Activated naive CD4-positive, alpha-beta T cell treated with anti-CD3 and anti-CD28 coated beads, Interleukin-2, amount 50 U/mL, for 72 hours (primary cell): ENCODE measurements around the gene ANGEL2. TPM values are rescaled to one million over a fixed set of nuclear protein-coding genes. Genes with fewer than 3 reads are reported as not detected.

ENCODE experiments used
- ATAC-seq, 2 donors: fragments of 150-1000 bp; cut with Tn5 transposase; 2 replicates each; pipeline ENCODE4 v1.10.0; 2021; ENCODE audit warnings: mild to moderate bottlenecking in 2 of 2, moderate library complexity in 2 of 2
- DNase-seq, 2 donors: peaks; one replicate each; pipeline ENCODE4 v3.0.0; 2021 to 2022; ENCODE audit warnings: low spot score in 2 of 2
- H3K27ac Mint-ChIP-seq, 2 donors: one replicate each; pipeline ENCODE4 v1.8.0; 2022; ENCODE audit warnings: mild to moderate bottlenecking in 2 of 2, mixed read lengths in 2 of 2
- H3K36me3 Mint-ChIP-seq, 2 donors: one replicate each; pipeline ENCODE4 v1.8.0; 2022; ENCODE audit warnings: mixed read lengths in 2 of 2
- H3K9me3 Mint-ChIP-seq, 2 donors: one replicate each; pipeline ENCODE4 v1.8.0; 2022; ENCODE audit warnings: mixed read lengths in 2 of 2
- total RNA-seq, 2 donors: library from RNA; stranded (reverse); gene quantifications; one replicate each; pipeline ENCODE4 v1.2.3, GENCODE V29; 2022

Gene ANGEL2
- total RNA-seq, 2 donors from 2014 or later: 47.7 to 53.9 TPM

GRCh38 chr1:212982430-212983152, 33.1 kb downstream of the ANGEL2 start:
- DNase-seq (no peak), ATAC-seq (no peak)
- H3K27ac Mint-ChIP-seq: no peak overlapping the region
- H3K9me3 Mint-ChIP-seq: no peaks in the 10 kb centered on the region
- H3K36me3 Mint-ChIP-seq: no peaks in the 10 kb centered on the region

DNA sequence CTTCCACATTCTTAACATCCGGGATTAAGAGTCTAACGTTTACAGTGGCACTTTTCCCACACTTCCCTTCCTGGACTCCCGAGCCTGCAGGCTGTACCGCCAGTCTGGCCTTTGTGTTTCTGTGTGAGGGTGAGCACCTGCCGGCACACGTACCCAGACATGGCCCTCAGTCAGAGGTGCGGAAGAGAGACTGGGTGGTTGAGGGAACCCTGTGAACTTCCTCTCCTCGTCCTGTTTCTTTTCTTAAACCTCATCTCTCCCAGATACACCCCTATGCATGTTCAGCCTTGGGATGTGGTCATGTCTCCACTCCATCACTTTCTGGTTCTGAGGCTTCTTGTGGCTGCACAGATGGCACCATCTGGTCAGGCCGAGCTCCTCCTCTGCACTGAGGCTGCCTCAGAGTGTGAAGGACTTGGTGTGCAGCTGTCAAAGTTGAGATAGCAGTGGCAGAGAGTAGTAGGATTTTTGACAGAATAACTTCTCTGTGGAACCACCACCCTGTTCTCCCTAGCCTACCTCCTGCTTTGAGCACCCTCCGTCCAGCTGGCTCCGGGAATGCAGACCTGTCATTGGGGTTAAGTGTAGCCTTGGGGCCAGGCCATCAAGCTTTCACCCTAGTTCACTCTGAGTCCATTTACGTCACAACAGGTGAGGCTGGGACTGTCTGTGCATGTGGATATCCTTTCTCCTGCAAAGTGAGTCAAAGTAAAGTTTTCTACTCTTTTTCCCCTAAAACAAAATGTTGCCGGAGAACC, 33.9 kb downstream of the ANGEL2 start:
- H3K27ac Mint-ChIP-seq: no peak overlapping the region
- DNase-seq (no peak), ATAC-seq (peak; percentile 30 to 40)
- H3K36me3 Mint-ChIP-seq: no peaks in the 10 kb centered on the region
- H3K9me3 Mint-ChIP-seq: no peaks in the 10 kb centered on the region

GRCh38 chr1:212981025-212981495, 34.6 kb downstream of the ANGEL2 start:
- H3K36me3 Mint-ChIP-seq: no peaks in the 10 kb centered on the region
- DNase-seq (no peak), ATAC-seq (no peak)
- no peak overlapping the region for H3K27ac Mint-ChIP-seq
- no peaks in the 10 kb centered on the region for H3K9me3 Mint-ChIP-seq

DNA sequence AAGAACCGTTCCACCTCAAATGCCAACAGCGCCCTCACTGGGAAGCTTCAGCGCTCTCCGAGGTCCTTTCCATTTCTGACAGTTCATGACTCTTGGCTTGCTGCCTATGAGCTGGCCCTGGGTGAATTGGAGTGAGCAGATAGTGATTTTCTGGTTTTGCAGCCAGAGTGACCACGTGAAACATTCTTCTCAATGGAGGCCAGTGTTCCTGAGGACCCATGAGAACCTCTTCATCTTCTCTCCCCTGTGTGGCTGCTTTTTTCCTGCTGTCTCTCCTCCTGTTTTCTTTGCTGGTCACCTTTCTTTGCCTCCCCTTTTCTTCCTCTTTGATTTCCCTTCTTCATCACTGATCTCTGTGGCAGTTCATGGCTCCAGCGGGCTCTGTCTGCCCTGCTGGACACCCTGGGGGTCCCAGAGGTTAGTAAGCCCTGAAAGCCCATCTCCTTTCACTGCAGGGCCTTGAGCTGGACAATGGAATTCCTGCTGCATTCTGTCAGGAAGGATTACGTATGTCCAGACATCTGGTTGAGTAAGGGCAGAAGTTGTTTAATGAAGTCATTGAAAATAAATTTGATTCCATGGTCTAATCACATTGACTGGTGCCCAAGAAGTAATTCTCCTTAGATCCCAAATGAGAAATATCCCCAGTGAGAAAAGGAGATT, 35.4 kb downstream of the ANGEL2 start:
- DNase-seq (no peak), ATAC-seq (no peak)
- no peaks in the 10 kb centered on the region for H3K36me3 Mint-ChIP-seq
- H3K9me3 Mint-ChIP-seq: no peaks in the 10 kb centered on the region
- H3K27ac Mint-ChIP-seq: no peak overlapping the region

DNA sequence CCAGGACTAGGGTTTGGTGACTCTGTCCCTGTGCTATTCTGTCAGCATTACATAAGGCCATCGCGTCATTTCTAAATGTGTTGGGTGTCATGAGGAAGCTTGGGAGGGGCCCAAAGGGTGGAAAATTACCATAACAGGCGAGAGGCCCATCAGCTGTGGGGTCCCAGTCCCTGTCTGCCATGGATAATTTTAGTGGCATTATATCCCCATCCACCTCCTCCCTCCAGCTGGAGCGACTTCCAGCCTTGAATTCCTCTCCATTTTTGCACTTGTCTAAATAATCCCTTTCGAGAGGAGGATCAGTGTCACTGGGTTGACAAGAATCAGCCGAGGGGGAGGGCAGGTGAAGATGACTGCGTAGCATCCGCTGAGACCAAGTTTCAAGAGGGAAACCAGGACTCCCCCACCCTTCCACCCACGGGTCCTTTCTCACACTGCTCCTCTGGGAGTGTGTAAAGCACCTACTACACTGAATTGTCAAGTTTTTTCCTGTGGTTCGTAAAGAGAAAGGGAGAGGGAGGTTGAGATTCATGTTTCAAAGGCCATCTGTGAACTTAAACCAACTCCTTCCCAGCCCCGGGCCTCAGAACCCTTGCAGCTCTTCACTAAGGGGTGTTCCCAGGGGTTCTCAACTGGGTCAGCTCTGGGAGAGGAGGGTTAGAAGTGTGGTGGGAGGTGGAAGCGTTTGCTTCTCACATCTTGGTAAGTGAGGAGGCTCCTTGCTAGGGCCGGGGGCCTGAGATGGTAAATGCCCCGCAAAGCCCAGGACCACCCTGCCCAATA, 36.1 kb downstream of the ANGEL2 start:
- ATAC-seq: peak; percentile 58 to 70
- Mint-ChIP-seq H3K36me3 (no peaks in the 10 kb centered on the region), H3K9me3 (no peaks in the 10 kb centered on the region), H3K27ac (no peak overlapping the region)
- DNase-seq: no peak

DNA sequence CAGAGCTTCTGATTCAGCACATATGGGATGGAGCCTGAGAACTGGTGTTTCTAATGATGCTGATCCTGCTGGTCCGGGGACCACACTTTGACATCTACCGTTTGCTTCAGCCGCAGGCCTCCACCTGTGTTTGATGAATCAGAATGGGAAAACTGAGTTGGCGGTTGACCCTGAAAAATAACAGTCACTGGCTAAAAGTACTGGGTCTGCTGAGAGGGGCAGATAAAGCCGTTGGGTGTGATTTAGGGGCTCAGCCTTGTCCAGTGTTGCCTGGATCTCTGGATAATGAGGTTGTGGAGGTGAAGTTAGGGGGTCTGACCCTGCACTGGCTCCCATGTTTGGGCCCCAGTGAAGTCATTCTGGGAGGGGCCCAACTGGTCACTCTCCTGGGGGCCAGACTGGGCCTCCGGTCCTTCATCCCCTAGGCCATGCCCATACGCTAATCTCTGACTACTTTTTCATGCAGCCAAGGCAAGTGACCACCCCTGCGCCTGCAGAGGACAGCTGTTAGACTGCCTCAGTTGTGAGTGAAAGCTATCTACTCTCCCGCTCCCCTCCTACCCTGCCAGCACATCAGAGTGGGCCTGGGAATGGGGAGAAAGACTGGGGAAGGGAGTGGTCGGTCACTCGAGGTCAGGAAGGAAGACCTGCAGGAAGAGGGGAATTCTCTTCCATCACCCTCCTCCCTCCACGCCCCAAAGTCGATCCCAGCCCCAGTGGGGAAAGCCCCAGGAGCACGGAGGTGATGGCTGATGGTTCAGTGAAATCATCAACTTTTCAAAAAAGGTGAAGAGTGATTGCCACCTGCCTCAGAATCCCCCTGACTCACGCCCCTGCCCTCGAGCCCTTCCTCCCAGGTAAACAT, 37.7 kb downstream of the ANGEL2 start:
- DNase-seq (no peak), ATAC-seq (no peak)
- Mint-ChIP-seq H3K9me3 (no peaks in the 10 kb centered on the region), H3K27ac (peak overlapping the region in 1 of 2 donors; percentile 14), H3K36me3 (no peaks in the 10 kb centered on the region)

DNA sequence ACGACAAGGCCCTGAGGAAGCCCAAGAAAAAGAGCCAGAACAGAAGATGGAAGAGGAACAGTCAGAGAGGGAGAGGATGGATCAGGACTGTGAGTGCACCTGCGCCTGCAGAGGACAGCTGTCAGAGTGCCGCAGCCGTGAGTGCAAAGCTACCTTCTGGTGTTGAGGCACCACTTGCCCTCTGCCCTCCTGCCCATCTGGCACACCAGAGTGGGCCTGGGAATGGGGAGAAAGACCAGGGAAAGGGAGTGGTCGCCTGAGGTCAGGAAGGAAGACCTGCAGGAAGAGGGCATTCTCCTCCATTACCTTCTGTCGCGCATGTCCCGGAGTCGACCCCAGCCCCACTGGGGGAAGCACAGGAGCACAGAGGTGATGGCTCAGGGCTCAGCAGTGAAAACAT, 39.1 kb downstream of the ANGEL2 start:
- DNase-seq: no peak
- no peak for ATAC-seq
- no peak overlapping the region for H3K27ac Mint-ChIP-seq
- H3K9me3 Mint-ChIP-seq: no peaks in the 10 kb centered on the region
- no peaks in the 10 kb centered on the region for H3K36me3 Mint-ChIP-seq

DNA sequence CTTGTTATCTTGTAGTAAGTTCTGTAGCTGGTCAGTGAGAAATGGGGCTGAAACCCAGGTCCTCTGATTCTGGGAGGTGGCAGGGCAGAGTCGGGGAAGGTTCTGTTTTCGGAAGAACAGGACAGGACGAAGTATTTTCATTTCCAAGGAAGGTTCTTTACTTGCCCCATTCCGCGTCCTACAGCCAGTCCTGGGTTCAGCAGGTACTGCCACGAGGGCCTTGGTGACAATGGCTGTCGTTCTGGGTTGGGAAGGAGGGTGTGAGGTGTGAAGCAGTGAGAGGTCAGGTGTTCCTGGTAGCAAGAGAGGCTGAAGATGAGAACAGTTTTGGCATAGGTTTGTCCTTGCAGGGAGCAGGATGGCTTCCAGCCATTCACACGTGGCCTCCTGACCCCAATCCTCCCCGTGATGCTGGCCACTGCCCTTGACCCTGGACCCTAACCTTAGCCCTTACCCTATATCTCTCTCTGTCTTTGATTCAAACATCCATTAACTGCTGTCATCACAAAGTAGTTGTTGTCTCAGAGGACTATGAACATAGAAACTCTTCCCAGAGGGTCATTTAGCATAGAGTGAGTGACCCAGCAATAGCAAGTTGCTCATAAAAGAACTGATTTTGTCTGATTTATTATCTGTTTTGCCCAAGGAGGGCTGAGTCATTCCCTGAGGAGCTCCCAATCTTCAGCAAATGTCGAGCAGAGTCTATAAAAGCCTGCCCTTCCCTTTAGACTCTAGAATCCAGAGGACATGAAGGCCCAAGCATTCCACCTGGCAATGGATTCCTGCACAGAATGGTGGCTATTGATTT, 40.4 kb downstream of the ANGEL2 start:
- Mint-ChIP-seq H3K9me3 (no peaks in the 10 kb centered on the region), H3K27ac (no peak overlapping the region), H3K36me3 (no peaks in the 10 kb centered on the region)
- no peak for ATAC-seq
- no peak for DNase-seq

DNA sequence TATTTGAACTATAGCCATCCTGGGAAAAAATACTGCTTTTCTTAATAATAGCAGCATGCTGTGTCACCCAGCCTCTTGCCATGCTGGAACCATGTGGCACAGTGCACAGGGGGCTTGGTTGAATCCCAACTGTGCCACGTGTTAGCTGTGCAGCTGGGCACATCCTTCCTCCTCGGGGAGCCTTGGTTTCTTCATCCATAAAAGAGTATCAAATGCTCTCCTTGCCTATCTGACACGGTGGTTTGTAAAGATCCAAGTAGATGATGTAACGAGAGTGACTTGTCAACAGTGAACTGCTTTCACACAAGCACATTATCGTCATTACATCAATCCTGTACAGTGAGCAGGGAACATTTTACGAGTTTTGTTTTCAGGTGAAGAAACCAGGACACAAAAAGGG, 41.0 kb downstream of the ANGEL2 start:
- no peak for DNase-seq
- ATAC-seq: no peak
- Mint-ChIP-seq H3K27ac (no peak overlapping the region), H3K36me3 (no peaks in the 10 kb centered on the region), H3K9me3 (no peaks in the 10 kb centered on the region)

- H3K9me3 Mint-ChIP-seq: no peaks in the 10 kb centered on the region
- ATAC-seq (no peak), DNase-seq (no peak)
- H3K27ac Mint-ChIP-seq: no peak overlapping the region
- H3K36me3 Mint-ChIP-seq: no peaks in the 10 kb centered on the region
Observed at GRCh38 chr1:212973899-212974298, 41.8 kb downstream of the ANGEL2 start.

DNA sequence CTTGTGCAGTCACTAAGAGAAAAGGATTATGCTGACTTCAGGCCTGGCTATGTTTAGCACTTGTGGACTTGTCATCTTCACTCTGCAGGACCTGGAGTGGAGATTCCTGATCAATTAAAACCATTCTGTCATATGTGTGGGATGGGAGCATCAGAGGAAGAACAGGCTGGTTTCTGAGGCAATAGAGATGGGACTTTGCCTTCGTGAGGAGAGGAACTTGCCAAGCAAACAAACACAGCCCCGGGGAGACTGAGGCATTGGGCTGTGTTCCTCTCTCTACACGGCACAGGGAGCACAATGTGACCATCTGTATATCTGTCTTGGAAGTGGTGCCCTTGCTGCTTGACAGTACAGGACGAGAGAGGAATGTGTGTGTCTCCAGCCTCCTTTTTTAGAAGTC, 42.2 kb downstream of the ANGEL2 start:
- Mint-ChIP-seq H3K27ac (no peak overlapping the region), H3K36me3 (no peaks in the 10 kb centered on the region), H3K9me3 (no peaks in the 10 kb centered on the region)
- ATAC-seq (no peak), DNase-seq (no peak)

- ATAC-seq: no peak
- DNase-seq: no peak
- no peaks in the 10 kb centered on the region for H3K9me3 Mint-ChIP-seq
- no peaks in the 10 kb centered on the region for H3K36me3 Mint-ChIP-seq
- H3K27ac Mint-ChIP-seq: no peak overlapping the region
Observed at GRCh38 chr1:212971312-212971711, 44.4 kb downstream of the ANGEL2 start.

DNA sequence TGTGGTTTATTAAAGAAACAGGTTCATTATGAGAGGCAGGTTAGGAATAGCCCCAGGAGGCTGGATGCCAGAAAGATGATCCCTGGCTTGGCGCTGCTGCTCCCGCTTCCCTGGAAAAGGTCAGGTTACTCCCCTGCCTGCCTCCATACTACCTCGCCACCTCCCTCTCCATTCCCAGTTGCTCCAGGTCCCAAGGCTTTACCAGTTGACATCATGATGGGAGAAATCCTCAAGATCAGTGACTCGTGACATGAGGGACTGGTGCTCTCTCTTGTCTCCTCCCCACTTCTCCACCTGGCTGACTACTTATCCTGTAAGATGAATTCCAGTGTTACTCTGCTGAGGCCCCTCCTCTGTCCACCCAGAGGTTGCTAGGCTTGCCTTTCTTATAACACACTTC, 45.6 kb downstream of the ANGEL2 start:
- DNase-seq (no peak), ATAC-seq (no peak)
- H3K27ac Mint-ChIP-seq: peak overlapping the region in 1 of 2 donors; percentile 66
- H3K9me3 Mint-ChIP-seq: no peaks in the 10 kb centered on the region
- no peaks in the 10 kb centered on the region for H3K36me3 Mint-ChIP-seq

GRCh38 chr1:212968368-212968863, 47.3 kb downstream of the ANGEL2 start:
- no peak for ATAC-seq
- Mint-ChIP-seq H3K27ac (no peak overlapping the region), H3K36me3 (no peaks in the 10 kb centered on the region), H3K9me3 (no peaks in the 10 kb centered on the region)
- DNase-seq: no peak

- Mint-ChIP-seq H3K36me3 (no peaks in the 10 kb centered on the region), H3K9me3 (no peaks in the 10 kb centered on the region), H3K27ac (peak overlapping the region in 1 of 2 donors; percentile 57)
- DNase-seq: no peak
- peak; percentile 34 to 69 for ATAC-seq
Observed at GRCh38 chr1:212967801-212968200, 47.9 kb downstream of the ANGEL2 start.
